Suprapubic skin (tissue), 3 donors: ENCODE data around the gene SYT15.
"Not testable (repeated sequence)": the region's sequence is repeated elsewhere in the genome, so short reads cannot be mapped to it uniquely, and the experiment has no call there.

Experiments used
- POLR2A ChIP-seq, 2 donors: fragments of 450-650 bp; IDR thresholded peaks; one replicate each; pipeline ENCODE4 v1.6.1; 2017; ENCODE audit warnings: antibody characterized with exemption in 2 of 2, mild to moderate bottlenecking in 2 of 2, moderate library complexity in 2 of 2
- TF ChIP-seq, protein P1 (sequence below), 2 donors: fragments of 200-600 bp in 1 of 2; fragments of 450-650 bp in 1 of 2; sonication (generic) in 1 of 2; IDR thresholded peaks; one replicate each; pipeline ENCODE4 v1.5.1; 2016 to 2019; ENCODE audit warnings: antibody characterized with exemption in 2 of 2, mild to moderate bottlenecking in 1 of 2, moderate library complexity in 1 of 2

DNA sequence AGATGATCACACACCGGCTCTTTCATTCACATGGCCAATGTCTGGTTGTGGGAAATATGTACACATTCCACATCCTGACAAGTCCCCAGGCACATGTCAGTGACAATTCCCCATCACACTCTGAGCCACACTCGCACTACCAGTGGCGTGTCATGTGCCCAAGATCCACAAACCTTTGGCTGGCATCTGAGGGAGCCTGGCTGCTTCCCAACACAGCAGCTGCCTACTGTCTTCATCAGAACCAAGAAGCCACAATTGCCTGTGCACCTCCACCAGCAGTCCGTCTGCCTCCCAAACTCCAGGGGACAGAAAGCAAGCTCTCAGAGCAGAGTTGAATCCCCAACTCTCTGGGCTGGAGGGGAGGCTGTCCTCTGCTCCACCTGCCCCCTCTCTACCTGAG is 6.2 kb upstream of the SYT15 start:
- TF ChIP-seq, protein P1, sequence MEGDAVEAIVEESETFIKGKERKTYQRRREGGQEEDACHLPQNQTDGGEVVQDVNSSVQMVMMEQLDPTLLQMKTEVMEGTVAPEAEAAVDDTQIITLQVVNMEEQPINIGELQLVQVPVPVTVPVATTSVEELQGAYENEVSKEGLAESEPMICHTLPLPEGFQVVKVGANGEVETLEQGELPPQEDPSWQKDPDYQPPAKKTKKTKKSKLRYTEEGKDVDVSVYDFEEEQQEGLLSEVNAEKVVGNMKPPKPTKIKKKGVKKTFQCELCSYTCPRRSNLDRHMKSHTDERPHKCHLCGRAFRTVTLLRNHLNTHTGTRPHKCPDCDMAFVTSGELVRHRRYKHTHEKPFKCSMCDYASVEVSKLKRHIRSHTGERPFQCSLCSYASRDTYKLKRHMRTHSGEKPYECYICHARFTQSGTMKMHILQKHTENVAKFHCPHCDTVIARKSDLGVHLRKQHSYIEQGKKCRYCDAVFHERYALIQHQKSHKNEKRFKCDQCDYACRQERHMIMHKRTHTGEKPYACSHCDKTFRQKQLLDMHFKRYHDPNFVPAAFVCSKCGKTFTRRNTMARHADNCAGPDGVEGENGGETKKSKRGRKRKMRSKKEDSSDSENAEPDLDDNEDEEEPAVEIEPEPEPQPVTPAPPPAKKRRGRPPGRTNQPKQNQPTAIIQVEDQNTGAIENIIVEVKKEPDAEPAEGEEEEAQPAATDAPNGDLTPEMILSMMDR (IDR thresholded peaks at IDR 0.05), result not testable (repeated sequence)
- TF ChIP-seq POLR2A (IDR thresholded peaks at IDR 0.05), result not testable (repeated sequence)
